ENCODE data around the gene FDX2. TPM values are rescaled to one million over a fixed set of nuclear protein-coding genes. Genes with fewer than 3 reads are reported as not detected.
A peak's percentile ranks its signal among the peaks of the same experiment; 100 is the strongest.

Gene FDX2
- total RNA-seq, 4 donors from 2014 or later: 8.0 to 20.7 (median 12.3) TPM

DNA sequence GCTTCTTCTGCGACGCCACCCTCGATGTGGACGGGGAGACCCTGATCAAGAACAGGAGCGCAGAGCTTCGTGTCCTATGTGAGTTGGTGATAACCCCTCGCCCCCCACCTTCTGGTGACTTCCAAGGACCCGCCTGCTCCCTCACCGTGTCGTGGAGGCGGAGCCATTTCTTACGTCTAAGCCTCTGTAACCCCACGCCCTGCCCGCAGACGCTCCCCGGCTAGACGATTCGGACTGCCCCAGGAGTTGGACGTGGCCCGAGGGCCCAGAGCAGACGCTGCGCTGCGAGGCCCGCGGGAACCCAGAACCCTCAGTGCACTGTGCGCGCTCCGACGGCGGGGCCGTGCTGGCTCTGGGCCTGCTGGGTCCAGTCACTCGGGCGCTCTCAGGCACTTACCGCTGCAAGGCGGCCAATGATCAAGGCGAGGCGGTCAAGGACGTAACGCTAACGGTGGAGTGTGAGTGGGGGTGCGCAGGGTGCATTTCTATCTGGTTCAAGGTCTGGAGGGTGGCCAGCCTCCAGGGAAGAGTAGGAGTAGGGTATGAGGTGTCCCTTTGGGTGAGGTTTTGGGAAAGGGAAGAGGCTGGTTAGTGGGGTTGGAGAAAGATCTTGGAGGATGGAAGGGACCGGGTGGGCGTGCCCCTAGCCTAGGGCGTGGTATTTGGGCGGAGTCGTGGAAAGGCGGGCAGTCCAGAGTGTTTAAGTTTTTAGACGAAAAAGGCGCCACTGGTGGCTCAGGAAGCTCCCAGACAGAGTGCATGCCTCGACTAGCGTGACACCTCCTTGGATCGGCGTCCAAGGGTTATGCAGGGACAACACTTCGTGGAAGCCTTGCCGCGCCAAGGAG is 22.8 kb downstream of the FDX2 start:
- Histone ChIP-seq H3K27me3 (peaks cover 27 to 99% (median 41%) of the 10 kb centered on the region in 4 donors), H3K27ac (peak overlapping the region in 1 of 4 donors; percentile 26), H3K36me3 (no peaks in the 10 kb centered on the region), H3K4me3 (peak overlapping the region in 3 of 4 donors; percentile 33 to 66 (median 49)), H3K4me1 (peaks cover 55 to 88% (median 57%) of the 10 kb centered on the region in 3 donors), H3K9me3 (no peaks in the 10 kb centered on the region)
- TF ChIP-seq POLR2A (IDR thresholded peaks at IDR 0.05): no peak
- TF ChIP-seq, protein P1, sequence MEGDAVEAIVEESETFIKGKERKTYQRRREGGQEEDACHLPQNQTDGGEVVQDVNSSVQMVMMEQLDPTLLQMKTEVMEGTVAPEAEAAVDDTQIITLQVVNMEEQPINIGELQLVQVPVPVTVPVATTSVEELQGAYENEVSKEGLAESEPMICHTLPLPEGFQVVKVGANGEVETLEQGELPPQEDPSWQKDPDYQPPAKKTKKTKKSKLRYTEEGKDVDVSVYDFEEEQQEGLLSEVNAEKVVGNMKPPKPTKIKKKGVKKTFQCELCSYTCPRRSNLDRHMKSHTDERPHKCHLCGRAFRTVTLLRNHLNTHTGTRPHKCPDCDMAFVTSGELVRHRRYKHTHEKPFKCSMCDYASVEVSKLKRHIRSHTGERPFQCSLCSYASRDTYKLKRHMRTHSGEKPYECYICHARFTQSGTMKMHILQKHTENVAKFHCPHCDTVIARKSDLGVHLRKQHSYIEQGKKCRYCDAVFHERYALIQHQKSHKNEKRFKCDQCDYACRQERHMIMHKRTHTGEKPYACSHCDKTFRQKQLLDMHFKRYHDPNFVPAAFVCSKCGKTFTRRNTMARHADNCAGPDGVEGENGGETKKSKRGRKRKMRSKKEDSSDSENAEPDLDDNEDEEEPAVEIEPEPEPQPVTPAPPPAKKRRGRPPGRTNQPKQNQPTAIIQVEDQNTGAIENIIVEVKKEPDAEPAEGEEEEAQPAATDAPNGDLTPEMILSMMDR (IDR thresholded peaks at IDR 0.05): no peak
- WGBS, 2 donors: 21 to 57% methylated on average over 17 to 23 of the region's 56 CpGs
- intact Hi-C loops (cut with DNase I): no loop called here
- no peak for DNase-seq

DNA sequence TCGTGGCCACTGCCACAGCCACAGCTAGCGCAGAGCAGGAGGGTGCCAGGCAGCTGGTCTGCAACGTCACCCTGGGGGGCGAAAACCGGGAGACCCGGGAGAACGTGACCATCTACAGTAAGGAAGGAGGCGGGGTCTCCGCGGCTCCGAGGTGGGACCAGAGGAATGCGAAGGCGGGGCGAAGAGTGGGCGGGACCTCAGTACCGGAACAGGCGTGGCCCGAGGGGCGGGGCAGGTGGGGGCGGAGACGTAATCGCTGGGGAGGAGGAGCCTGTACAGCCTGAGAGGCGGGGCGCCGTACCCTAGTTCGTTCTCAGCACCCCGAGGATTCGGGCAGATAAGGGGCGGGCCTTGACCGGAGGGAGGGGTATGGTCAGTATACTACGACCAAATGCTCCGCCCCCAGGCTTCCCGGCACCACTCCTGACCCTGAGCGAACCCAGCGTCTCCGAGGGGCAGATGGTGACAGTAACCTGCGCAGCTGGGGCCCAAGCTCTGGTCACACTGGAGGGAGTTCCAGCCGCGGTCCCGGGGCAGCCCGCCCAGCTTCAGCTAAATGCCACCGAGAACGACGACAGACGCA is 23.5 kb downstream of the FDX2 start:
- no peak for DNase-seq
- Histone ChIP-seq H3K27me3 (peaks cover 27 to 99% (median 41%) of the 10 kb centered on the region in 4 donors), H3K9me3 (no peaks in the 10 kb centered on the region), H3K36me3 (no peaks in the 10 kb centered on the region), H3K4me3 (peak overlapping the region; percentile 18 to 66 (median 41)), H3K4me1 (peaks cover 58 to 95% (median 63%) of the 10 kb centered on the region in 3 donors), H3K27ac (peak overlapping the region in 1 of 4 donors; percentile 52)
- WGBS, 2 donors: 5 to 8% methylated on average over 10 to 27 of the region's 45 CpGs
- TF ChIP-seq, protein P1 (IDR thresholded peaks at IDR 0.05): no peak
- no peak for TF ChIP-seq POLR2A (IDR thresholded peaks at IDR 0.05)
- intact Hi-C loops (cut with DNase I): no loop called here

DNA sequence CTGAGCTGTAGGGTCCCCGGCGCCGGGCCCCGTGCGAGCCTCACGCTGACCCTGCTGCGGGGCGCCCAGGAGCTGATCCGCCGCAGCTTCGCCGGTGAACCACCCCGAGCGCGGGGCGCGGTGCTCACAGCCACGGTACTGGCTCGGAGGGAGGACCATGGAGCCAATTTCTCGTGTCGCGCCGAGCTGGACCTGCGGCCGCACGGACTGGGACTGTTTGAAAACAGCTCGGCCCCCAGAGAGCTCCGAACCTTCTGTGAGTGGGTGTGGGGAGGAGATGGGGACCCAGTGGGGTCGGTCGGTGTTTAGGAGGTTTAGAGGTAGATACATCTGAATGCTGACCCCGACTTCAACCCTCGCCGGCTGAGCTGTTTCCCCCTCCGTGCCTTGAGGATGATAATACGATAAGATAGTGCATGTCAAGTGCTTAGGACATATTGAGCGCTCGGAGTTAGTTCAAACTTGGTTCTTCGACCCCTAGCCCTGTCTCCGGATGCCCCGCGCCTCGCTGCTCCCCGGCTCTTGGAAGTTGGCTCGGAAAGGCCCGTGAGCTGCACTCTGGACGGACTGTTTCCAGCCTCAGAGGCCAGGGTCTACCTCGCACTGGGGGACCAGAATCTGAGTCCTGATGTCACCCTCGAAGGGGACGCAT is 24.1 kb downstream of the FDX2 start:
- H3K4me3 ChIP-seq: peak overlapping the region; percentile 18 to 66 (median 41)
- H3K4me1 ChIP-seq: peaks cover 64 to 100% (median 68%) of the 10 kb centered on the region in 3 donors
- no peak for DNase-seq
- TF ChIP-seq, protein P1 (IDR thresholded peaks at IDR 0.05): no peak
- no peak for TF ChIP-seq POLR2A (IDR thresholded peaks at IDR 0.05)
- intact Hi-C loops (cut with DNase I): no loop called here
- peaks cover 27 to 100% (median 41%) of the 10 kb centered on the region in 4 donors for H3K27me3 ChIP-seq
- no peaks in the 10 kb centered on the region for H3K9me3 ChIP-seq
- no peaks in the 10 kb centered on the region for H3K36me3 ChIP-seq
- H3K27ac ChIP-seq: peak overlapping the region in 2 of 4 donors; percentile 36 to 52
- WGBS, 2 donors: 0 to 2% methylated on average over 3 to 11 of the region's 49 CpGs

GRCh38 chr19:10290876-10291553 is 24.8 kb downstream of the FDX2 start:
- WGBS, 2 donors: 0 to 2% methylated on average over 6 of the region's 57 CpGs
- intact Hi-C loops (cut with DNase I): no loop called here
- Histone ChIP-seq H3K27me3 (peaks cover 27 to 93% (median 41%) of the 10 kb centered on the region in 4 donors), H3K4me1 (peaks cover 69 to 100% (median 70%) of the 10 kb centered on the region in 3 donors), H3K36me3 (no peaks in the 10 kb centered on the region), H3K4me3 (peak overlapping the region; percentile 18 to 66 (median 41)), H3K27ac (peak overlapping the region in 2 of 4 donors; percentile 36 to 52), H3K9me3 (no peaks in the 10 kb centered on the region)
- TF ChIP-seq POLR2A (IDR thresholded peaks at IDR 0.05): peak in 1 of 4 donors; percentile 46
- TF ChIP-seq, protein P1 (IDR thresholded peaks at IDR 0.05): no peak
- no peak for DNase-seq
